ENCODE measurements around the gene NFAM1. TPM values are rescaled to one million over a fixed set of nuclear protein-coding genes. Genes with fewer than 3 reads are reported as not detected.

NFAM1 gene
- total RNA-seq, 2 donors from 2014 or later: 3.7 to 6.7 TPM

DNA sequence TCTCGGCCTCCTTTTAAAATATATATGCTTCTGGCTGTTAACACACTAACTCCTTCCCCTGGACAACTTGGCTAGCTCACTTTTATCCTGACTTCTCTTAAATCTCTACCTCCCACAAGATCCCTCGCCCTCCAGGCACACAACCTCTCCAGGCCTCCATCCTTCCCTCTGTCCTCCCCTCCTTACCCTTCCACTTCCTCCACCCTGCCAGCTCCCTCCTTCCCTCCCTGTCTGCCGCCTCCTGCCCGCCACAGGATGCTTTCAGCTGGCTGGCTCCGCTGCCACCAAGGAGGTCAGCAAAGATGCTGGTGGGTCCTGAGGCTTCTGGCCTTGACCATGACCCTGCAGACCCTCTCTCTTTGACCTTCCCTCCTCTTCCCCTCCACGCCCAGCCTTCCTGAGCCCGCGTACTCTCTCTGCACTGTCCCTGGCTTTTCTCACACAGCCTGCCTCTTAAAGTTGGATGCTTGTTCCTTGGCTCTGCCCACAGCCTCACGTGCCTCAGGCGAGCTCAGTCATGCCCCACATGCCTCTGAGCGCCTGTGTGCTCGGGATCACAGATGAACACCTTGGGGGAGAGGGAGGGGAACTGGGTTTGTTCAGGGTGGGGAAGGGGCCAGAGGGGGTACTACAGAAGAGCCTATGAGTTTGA, 6.7 kb downstream of the NFAM1 start:
- DNase-seq (ENCODE audit: low spot score): no peak
- intact Hi-C loops (cut with DNase I): no loop called here

- DNase-seq (ENCODE audit: low spot score): no peak
Measured at GRCh38 chr22:42419243-42419881, 12.8 kb downstream of the NFAM1 start.

GRCh38 chr22:42418811-42419242, 13.4 kb downstream of the NFAM1 start:
- DNase-seq (ENCODE audit: low spot score): no peak
- intact Hi-C loops (cut with DNase I): no loop called here

More at GRCh38 chr22:42419243-42419881, 12.8 kb downstream of the NFAM1 start:
- intact Hi-C loops (cut with DNase I): no loop called here

- intact Hi-C loops (cut with DNase I): no loop called here
- no peak for DNase-seq (ENCODE audit: low spot score)
Measured at GRCh38 chr22:42417645-42418305, 14.4 kb downstream of the NFAM1 start.

DNA sequence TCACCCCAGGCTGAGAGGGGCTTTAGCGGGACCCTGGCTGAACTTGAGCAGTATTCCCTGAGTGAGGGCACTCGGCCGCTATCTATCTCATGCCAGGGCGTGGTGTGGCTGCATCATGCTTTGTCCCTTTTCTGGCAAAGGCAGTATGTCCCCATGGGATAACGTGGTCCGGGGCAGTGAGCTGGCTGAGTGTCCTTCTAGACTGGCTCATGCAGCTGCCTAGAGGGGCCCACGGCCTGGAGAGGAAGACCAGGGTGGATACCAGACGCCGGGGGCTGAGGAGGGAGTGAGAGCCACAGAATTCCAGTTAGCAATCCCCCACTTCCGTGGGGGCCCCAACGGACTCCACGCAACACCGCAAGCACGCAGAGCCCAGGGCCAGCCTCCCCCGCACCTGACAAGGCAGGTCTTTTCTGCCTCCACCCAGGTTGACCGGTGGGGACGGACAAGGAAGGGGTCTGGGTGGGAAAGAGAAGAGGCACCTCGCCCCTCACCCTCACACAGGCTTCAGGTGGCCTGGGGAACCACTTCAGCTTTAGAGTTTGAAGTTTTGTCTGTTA, 15.5 kb downstream of the NFAM1 start:
- intact Hi-C loops (cut with DNase I): no loop called here
- no peak for DNase-seq (ENCODE audit: low spot score)

- DNase-seq (ENCODE audit: low spot score): no peak
- intact Hi-C loops (cut with DNase I): no loop called here
Measured at GRCh38 chr22:42414565-42415303, 17.5 kb downstream of the NFAM1 start.

DNA sequence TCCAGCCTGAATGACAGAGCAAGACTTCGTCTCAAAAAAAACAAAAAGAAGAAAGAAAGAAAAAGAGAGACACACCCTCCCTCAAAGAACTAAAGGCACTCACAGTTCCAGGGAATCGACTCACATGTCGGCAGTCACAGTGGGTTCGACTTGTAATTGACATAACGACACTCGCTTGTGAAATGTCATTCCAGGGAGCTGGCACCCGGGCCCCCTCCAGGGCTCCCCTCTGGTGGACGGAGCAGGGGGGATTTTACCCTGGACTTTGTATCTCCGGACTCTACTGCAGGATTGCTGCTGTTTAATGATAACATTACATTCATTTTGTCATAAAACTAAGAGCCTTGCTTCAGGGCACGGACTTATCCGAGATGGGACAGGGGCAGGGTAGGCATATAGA, 18.2 kb downstream of the NFAM1 start:
- intact Hi-C loops (cut with DNase I): no loop called here
- no peak for DNase-seq (ENCODE audit: low spot score)

DNA sequence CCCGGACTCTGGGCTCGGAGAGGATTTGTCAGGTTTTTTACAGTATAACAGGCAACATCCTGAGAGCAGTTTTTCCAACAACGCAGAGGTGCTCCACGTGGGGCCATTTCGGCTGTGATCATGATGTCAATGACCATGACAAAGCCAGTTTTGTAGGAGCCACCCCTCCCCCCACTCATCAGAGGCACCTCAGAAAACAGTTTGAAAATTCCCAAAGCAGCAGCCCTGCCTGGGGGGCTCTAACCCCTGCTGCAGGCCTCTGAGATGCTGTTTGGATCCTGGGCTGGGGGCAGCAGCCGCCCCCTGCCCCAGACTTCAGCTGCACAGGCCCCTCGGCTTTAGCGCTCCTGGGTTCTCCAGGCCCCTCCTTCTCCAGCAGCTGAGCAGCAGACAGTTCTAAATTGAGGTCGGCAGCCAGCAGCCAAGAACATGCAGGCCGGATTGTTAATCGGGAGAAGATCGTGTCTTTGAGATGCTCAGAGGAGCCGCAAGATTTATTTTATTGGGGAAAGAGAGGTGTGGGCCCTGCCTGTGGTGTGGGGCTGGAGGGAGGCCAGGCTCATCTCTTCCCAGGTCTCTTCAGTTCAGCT, 19.4 kb downstream of the NFAM1 start:
- intact Hi-C loops (cut with DNase I): no loop called here
- DNase-seq (ENCODE audit: low spot score): no peak

- intact Hi-C loops (cut with DNase I): no loop called here
- no peak for DNase-seq (ENCODE audit: low spot score)
Measured at GRCh38 chr22:42410708-42411107, 21.5 kb downstream of the NFAM1 start.

- no peak for DNase-seq (ENCODE audit: low spot score)
- intact Hi-C loops (cut with DNase I): no loop called here
Measured at GRCh38 chr22:42408810-42409529, 23.2 kb downstream of the NFAM1 start.

- no peak for DNase-seq (ENCODE audit: low spot score)
- intact Hi-C loops (cut with DNase I): no loop called here
Measured at GRCh38 chr22:42408276-42408675, 23.9 kb downstream of the NFAM1 start.

DNA sequence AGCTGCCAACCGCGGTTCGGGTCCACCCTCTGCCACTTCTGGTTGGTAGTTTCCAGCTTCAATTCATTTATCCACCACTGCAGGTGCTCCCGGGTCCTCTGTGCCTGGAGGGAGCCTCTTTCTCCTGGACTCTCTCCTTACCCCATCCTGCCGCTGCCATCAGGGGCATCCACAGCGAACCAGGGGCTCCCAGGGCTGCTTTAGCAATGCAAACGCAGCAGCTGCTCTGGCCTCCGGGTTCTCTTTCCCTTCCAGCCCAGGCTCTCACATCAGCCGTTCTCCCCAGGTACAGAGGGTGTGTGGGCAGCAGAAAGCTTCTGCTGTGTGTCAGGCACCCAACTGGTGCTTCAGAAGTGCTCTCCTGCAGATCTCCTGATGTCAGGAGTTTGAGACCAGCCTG, 27.9 kb downstream of the NFAM1 start:
- intact Hi-C loops (cut with DNase I): no loop called here
- DNase-seq (ENCODE audit: low spot score): no peak

DNA sequence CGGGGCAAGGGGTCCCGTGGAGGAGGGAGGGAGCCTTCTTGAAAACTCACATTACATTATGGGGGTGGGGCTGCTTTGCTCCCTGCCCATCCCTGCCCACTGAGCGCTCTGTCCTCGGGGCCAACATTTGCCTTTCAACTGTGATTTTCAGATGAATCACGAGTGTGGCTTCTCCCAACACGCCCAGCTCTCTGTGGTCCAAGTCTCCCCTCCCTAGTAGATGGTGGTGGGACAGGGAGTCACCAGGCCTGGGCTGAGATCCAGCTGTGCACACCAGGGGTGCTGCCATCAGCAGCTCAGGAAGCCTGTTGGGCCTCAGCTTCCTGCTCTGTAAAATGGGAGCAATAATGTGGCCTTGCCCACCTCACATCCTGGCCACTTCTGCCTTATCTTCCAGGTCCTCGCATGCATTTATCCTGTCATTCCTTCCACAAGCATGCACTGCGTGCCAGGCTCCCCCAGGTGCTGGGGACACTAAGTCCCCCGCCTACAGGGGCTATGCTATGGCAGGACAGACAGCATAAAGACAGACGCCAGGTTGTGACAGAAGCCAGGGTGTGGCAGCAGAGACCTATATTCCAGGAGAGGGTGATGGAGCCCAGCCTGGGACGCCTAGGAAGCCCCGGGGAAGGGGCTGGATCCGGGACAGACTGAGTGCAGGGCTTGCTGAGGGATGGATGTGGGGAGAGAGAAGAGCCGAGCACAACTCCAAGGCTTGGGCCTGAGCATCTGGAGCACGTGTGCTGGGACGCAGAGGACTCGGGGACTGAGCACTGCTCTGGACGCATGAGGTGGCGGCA, 30.5 kb downstream of the NFAM1 start:
- intact Hi-C loops (cut with DNase I): no loop called here
- no peak for DNase-seq (ENCODE audit: low spot score)

DNA sequence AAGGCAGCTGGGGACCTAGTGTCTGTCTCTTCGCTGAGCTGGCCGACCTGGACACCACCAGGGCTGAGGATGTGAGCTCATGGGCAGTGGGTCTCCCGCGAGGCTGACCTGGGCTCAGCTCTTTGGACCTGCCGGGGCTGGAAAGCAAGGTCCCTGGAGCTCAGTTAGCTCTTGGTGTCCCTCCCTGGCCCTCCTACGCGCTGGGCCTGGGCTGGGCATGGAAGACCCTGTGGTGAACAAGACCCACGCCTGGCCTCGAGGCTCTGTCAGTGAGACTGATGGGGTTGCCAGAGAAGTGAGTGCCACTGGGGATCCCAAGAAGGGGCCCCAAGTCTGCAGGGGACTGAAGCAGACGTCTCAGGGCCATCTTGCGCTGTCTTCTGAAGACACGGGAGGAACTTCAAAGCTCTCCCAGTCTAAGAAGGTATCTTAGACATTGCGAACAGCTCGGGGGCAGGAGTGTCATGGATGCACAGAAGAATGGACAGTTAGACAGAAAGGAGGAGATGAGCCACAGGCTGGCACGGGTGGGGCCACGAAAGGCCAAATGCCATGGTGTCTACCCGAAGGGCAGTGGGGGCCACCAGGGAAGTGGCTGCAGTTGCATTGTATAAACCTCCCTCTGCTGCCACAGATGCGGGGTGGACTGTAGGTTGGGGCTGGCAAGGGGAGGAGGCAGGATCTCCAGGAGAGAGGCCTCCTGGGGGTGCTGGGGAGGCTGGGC, 31.2 kb downstream of the NFAM1 start:
- intact Hi-C loops (cut with DNase I): no loop called here
- DNase-seq (ENCODE audit: low spot score): no peak

GRCh38 chr22:42399315-42400271, 32.6 kb downstream of the NFAM1 start:
- no peak for DNase-seq (ENCODE audit: low spot score)
- intact Hi-C loops (cut with DNase I): no loop called here
